Osteocyte (in vitro differentiated cells): ENCODE data around the gene CACFD1. TPM values are rescaled to one million over a fixed set of nuclear protein-coding genes. Genes with fewer than 3 reads are reported as not detected.

ENCODE experiments used
- DNase-seq: peaks from one replicate; pipeline ENCODE4 v3.0.0; 2021; ENCODE audit warnings: mixed read lengths; ENCODE audit not compliant: unreplicated experiment; ENCODE audit errors: extremely low spot score
- H3K27ac Mint-ChIP-seq: one replicate; pipeline ENCODE4 v1.8.0; 2021; ENCODE audit warnings: mild to moderate bottlenecking, mixed read lengths; ENCODE audit not compliant: unreplicated experiment
- H3K27me3 Mint-ChIP-seq: one replicate; pipeline ENCODE4 v1.8.0; 2021; ENCODE audit warnings: mixed read lengths; ENCODE audit not compliant: unreplicated experiment
- H3K36me3 Mint-ChIP-seq: one replicate; pipeline ENCODE4 v1.8.0; 2021; ENCODE audit warnings: mixed read lengths; ENCODE audit not compliant: unreplicated experiment
- H3K4me1 Mint-ChIP-seq: one replicate; pipeline ENCODE4 v1.8.0; 2021; ENCODE audit warnings: mixed read lengths; ENCODE audit not compliant: unreplicated experiment
- H3K4me3 Mint-ChIP-seq: one replicate; pipeline ENCODE4 v1.8.0; 2021; ENCODE audit warnings: mild to moderate bottlenecking, moderate library complexity, mixed read lengths; ENCODE audit not compliant: unreplicated experiment
- H3K9me3 Mint-ChIP-seq: one replicate; pipeline ENCODE4 v1.8.0; 2021; ENCODE audit warnings: mixed read lengths; ENCODE audit not compliant: unreplicated experiment
- total RNA-seq: library from RNA; stranded (reverse); gene quantifications from 2 replicates; pipeline ENCODE4 v1.2.1, GENCODE V29; 2021
- TF ChIP-seq, protein P1 (sequence below): fragments of 200-600 bp; sonication (generic); IDR thresholded peaks from 2 replicates; pipeline ENCODE4 v1.5.0; 2021; ENCODE audit warnings: antibody characterized with exemption, mild to moderate bottlenecking, moderate library complexity

Gene CACFD1
- total RNA-seq, 1 donor from 2014 or later = 29.3 TPM

GRCh38 chr9:133487331-133487725 is 27.6 kb downstream of the CACFD1 start:
- TF ChIP-seq, protein P1, sequence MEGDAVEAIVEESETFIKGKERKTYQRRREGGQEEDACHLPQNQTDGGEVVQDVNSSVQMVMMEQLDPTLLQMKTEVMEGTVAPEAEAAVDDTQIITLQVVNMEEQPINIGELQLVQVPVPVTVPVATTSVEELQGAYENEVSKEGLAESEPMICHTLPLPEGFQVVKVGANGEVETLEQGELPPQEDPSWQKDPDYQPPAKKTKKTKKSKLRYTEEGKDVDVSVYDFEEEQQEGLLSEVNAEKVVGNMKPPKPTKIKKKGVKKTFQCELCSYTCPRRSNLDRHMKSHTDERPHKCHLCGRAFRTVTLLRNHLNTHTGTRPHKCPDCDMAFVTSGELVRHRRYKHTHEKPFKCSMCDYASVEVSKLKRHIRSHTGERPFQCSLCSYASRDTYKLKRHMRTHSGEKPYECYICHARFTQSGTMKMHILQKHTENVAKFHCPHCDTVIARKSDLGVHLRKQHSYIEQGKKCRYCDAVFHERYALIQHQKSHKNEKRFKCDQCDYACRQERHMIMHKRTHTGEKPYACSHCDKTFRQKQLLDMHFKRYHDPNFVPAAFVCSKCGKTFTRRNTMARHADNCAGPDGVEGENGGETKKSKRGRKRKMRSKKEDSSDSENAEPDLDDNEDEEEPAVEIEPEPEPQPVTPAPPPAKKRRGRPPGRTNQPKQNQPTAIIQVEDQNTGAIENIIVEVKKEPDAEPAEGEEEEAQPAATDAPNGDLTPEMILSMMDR = no peak
- Mint-ChIP-seq H3K4me3 (no peak overlapping the region), H3K9me3 (no peaks in the 10 kb centered on the region), H3K27ac (no peak overlapping the region), H3K4me1 (peaks cover 33% of the 10 kb centered on the region), H3K36me3 (no peaks in the 10 kb centered on the region), H3K27me3 (peaks cover under 1% of the 10 kb centered on the region)
- no peak for DNase-seq

DNA sequence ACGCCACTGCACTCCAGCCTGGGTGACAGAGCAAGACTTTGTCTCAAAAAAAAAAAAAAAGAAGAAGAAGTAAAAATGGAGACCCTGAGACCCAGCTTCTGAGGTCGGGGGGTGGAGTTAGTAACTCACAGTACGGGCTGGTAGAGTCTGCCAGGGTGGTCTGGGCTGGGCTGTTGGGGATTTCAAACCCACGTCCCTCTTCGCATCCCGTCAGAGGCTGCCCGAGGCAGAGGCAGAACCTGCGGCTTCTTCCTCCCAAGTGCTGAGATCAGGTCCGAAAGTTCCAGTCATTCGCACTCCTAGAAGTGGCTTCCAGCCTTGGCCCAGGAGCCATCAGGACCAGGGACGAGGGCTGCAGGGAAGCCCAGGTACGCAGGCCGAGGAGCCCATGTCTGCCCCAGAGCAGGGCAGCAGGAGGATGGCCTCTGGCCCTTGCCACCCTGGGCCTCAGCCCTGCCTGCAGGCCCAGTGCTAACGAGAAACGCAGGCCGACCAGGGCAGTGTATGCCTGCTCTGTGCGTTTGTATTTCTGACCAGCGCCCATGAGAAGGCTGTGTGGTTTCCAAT is 29.0 kb downstream of the CACFD1 start:
- Mint-ChIP-seq H3K9me3 (no peaks in the 10 kb centered on the region), H3K27me3 (no peaks in the 10 kb centered on the region), H3K36me3 (no peaks in the 10 kb centered on the region), H3K4me3 (no peak overlapping the region), H3K4me1 (peaks cover 47% of the 10 kb centered on the region), H3K27ac (no peak overlapping the region)
- TF ChIP-seq, protein P1 = no peak
- no peak for DNase-seq

DNA sequence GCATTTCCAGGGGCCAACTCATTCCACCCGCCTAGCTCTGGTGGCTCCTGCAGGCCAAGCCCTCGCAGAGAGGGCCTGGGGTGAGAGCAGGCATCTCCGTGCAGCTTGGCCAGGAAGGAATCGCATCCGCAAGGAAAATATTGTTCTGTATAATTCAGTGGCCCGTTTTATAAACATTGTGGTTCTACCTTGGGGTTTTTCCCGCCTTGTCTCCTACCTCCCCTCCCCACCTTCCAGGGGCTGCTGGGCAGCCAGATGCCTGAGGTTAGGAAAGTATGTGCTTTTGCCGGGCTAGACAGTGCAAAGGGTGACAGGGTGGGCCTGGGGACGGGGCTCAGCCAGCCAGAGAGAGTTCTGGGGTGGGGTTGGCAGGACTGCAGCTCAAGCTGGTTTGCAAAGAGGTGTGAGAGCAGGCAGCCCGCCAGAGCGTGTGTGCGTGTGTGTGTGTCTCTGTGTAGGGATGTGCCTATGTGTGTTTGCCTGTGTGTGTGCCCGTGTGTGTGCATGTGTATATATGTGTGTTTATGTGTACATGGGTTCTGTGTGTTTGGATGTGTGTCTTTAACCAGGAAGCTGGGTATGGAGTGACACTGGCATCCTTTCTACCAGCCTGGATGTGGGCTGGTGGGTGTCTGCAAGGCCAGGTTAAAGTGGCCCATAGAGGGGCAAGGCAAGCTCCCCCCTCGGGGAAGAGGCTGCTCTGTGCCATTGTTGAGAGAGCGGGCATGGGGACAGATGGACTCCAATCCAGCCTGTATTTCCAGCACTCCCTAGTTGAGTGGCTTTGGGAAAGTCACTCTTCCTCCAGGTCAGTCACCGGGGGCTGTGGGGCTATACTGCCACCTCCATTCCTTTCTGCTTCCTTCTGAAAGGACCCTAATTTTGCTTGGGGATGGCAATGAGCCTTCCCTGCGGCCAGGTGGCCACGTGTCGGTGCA is 29.7 kb downstream of the CACFD1 start:
- peaks cover 47% of the 10 kb centered on the region for H3K4me1 Mint-ChIP-seq
- no peaks in the 10 kb centered on the region for H3K36me3 Mint-ChIP-seq
- no peak for DNase-seq
- no peak overlapping the region for H3K27ac Mint-ChIP-seq
- no peak overlapping the region for H3K4me3 Mint-ChIP-seq
- TF ChIP-seq, protein P1 = no peak
- no peaks in the 10 kb centered on the region for H3K9me3 Mint-ChIP-seq
- no peaks in the 10 kb centered on the region for H3K27me3 Mint-ChIP-seq

DNA sequence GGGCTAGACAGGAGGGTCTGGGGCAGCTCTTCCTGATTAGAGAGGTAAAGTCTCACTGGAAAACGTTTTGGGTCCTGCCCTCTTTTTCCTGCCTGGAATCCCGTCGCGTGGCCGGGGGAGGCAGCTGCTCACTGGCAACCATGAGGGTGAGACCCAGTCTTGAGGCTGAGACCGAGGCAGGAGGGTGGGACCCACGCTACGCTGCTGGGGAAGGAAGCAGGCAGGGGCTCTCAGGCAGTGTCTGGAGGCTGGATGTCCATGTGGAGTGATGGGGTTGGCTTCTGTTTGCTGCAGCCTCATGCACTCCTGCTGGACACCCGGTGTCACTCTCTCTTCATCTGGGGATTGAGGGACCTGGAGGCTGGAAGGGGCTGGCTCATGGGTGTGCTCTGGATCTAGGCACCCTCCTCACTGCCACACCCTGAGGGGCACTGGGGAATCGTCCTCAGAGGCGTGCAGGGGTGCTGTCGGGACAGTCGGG is 30.5 kb downstream of the CACFD1 start:
- DNase-seq = no peak
- Mint-ChIP-seq H3K36me3 (no peaks in the 10 kb centered on the region), H3K27me3 (no peaks in the 10 kb centered on the region), H3K9me3 (no peaks in the 10 kb centered on the region), H3K4me3 (no peak overlapping the region), H3K4me1 (peaks cover 50% of the 10 kb centered on the region), H3K27ac (no peak overlapping the region)
- TF ChIP-seq, protein P1 = no peak
